GM23248 (cell line): Measurements from ENCODE around the gene ATP5F1D.

ENCODE experiments used
- EZH2 ChIP-seq: fragments of 200-600 bp; sonication (generic); IDR thresholded peaks from 2 replicates; pipeline ENCODE4 v1.6.1; 2018; ENCODE audit warnings: antibody characterized with exemption, mild to moderate bottlenecking; ENCODE audit not compliant: insufficient read depth, poor library complexity, severe bottlenecking
- EZH2phosphoT487 ChIP-seq: fragments of 200-600 bp; sonication (generic); IDR thresholded peaks from 2 replicates; pipeline ENCODE4 v1.6.1; 2018; ENCODE audit warnings: antibody characterized with exemption, moderate library complexity, mild to moderate bottlenecking, low read depth; ENCODE audit not compliant: insufficient read depth

DNA sequence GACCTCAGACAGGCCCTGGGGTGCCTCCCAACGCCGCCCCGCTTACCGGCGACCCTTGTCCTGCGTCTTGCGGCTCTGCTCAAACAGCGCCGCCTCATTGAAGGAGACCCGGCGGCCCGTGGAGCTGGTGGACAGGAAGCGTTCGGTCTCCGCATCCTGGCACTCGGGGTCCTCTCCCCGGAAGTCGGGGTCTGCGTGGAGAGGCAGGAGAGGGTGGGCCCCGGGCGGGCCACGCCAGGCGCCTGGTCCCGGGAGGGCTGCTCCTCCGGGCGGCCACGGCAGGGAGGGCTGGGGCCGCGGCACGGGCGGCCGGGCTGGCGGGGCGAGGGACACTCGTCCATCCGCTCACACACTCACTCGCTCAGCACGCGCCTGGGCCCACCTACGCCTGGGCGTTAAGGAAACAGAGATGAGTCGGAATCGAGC is 6.6 kb upstream of the ATP5F1D start:
- TF ChIP-seq EZH2 (no peak), EZH2phosphoT487 (no peak)
